RWPE2 (cell line): ENCODE results near the gene LHB.

Experiments
- ATAC-seq: fragments of 200-7000 bp; cut with Tn5 transposase; 3 replicates; pipeline ENCODE4 v1.9.1; 2021; ENCODE audit warnings: low read depth
- DNase-seq: peaks from one replicate; pipeline ENCODE4 v3.0.0-alpha.2; 2020; ENCODE audit warnings: low spot score
- H3K27ac ChIP-seq: fragments of 450-650 bp; 2 replicates; pipeline ENCODE4 v1.5.1; 2017; ENCODE audit warnings: mild to moderate bottlenecking; ENCODE audit not compliant: poor library complexity, severe bottlenecking
- H3K27me3 ChIP-seq: fragments of 250-450 bp; sonication (Bioruptor Pico); 2 replicates; pipeline ENCODE4 v1.5.1; 2021; ENCODE audit warnings: mild to moderate bottlenecking, moderate library complexity; ENCODE audit not compliant: insufficient read depth, poor library complexity, severe bottlenecking
- H3K36me3 ChIP-seq: fragments of 250-450 bp; sonication (Bioruptor Pico); 2 replicates; pipeline ENCODE4 v1.5.1; 2020; ENCODE audit warnings: low read depth, mild to moderate bottlenecking, moderate library complexity
- H3K4me1 ChIP-seq: fragments of 250-450 bp; sonication (Bioruptor Pico); 2 replicates; pipeline ENCODE4 v1.5.1; 2021; ENCODE audit warnings: mild to moderate bottlenecking, moderate library complexity; ENCODE audit not compliant: insufficient read depth, poor library complexity, severe bottlenecking
- H3K4me3 ChIP-seq: fragments of 250-450 bp; sonication (Bioruptor Pico); 2 replicates; pipeline ENCODE4 v1.5.1; 2021; ENCODE audit warnings: mild to moderate bottlenecking, moderate library complexity; ENCODE audit not compliant: severe bottlenecking
- H3K9me3 ChIP-seq: fragments of 250-450 bp; sonication (Bioruptor Pico); 2 replicates; pipeline ENCODE4 v1.5.1; 2021; ENCODE audit warnings: mild to moderate bottlenecking, moderate library complexity; ENCODE audit not compliant: severe bottlenecking
- CTCF ChIP-seq: fragments of 450-650 bp; IDR thresholded peaks from one replicate; pipeline ENCODE4 v1.5.1; 2017; ENCODE audit warnings: mild to moderate bottlenecking, moderate library complexity; ENCODE audit not compliant: poor library complexity, severe bottlenecking

LHB gene

GRCh38 chr19:48967346-48968178 lies 49.3 kb downstream of the LHB start:
- Histone ChIP-seq H3K27ac (no peak overlapping the region), H3K4me1 (peaks cover 16% of the 10 kb centered on the region), H3K36me3 (peaks cover 50% of the 10 kb centered on the region), H3K27me3 (no peaks in the 10 kb centered on the region), H3K9me3 (no peaks in the 10 kb centered on the region), H3K4me3 (no peak overlapping the region)
- no peak for ATAC-seq
- DNase-seq: no peak
- no peak for TF ChIP-seq CTCF

- ATAC-seq (no peak), DNase-seq (no peak)
- TF ChIP-seq CTCF: no peak
- Histone ChIP-seq H3K36me3 (peaks cover 45% of the 10 kb centered on the region), H3K27me3 (no peaks in the 10 kb centered on the region), H3K4me1 (peaks cover 16% of the 10 kb centered on the region), H3K27ac (peak overlapping the region; percentile 91), H3K4me3 (peak overlapping the region; percentile 63), H3K9me3 (no peaks in the 10 kb centered on the region)
These were observed 50.1 kb downstream of the LHB start for GRCh38 chr19:48966541-48967345.
